ENCODE results near the gene KCNE3. TPM values are rescaled to one million over a fixed set of nuclear protein-coding genes. Genes with fewer than 3 reads are reported as not detected.

KCNE3 gene
- polyA plus RNA-seq, 1 donor, result 33.1 TPM

DNA sequence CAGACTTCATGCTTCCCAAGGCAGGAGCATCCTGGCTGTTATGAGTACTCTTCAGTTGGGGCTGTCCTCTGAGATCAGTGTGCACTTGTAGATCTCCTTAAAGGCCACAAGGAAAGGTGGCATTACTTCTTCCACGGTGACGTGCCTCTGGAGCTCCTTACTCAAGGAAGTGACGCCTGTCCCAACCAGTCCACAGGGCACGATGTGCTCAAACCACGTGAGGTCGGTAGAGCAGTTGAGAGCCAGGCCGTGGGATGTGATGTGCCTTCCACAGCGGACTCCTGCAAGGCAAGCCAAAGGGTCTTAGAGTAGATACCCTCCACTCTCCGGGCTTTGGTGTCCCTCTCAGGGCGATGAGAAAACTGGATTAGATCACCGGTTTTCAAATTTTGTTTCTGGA is 24.7 kb upstream of the KCNE3 start:
- no peaks in the 10 kb centered on the region for H3K36me3 ChIP-seq (ENCODE audit: control insufficient read depth, insufficient read depth, low read length)
- DNase-seq, result no peak
- no peak overlapping the region for H3K27ac ChIP-seq (ENCODE audit: low read length)
- peaks cover 2% of the 10 kb centered on the region for H3K4me1 ChIP-seq (ENCODE audit: control insufficient read depth, insufficient read depth, low read length)
- no peak overlapping the region for H3K4me3 ChIP-seq (ENCODE audit: low read length)
- no peaks in the 10 kb centered on the region for H3K27me3 ChIP-seq (ENCODE audit: control insufficient read depth, insufficient read depth, low read length)
- H3K9me3 ChIP-seq (ENCODE audit: control insufficient read depth, low read depth, low read length), result no peaks in the 10 kb centered on the region
- no CpG with 5 or more reads among the region's 11 CpGs for WGBS (ENCODE audit: insufficient coverage, low lambda C conversion rate)

DNA sequence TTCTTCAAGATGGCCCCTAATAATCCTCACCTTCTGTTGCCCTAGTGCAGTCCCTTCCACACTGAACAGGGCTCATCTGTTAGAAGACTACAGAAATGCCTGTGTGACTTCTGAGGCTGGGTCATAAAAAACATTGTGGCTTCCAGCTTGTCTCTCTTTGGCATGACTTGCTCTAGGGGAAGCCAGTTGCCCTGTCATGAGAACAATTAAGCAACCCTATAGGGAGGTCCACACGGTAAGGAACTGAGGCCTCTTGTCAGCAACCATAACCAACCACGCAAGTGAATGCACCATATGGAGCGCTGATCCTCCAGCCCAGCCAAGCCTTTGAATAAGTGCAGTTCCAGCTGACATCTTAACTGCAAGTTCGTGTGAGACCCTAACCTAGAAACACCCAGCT is 23.6 kb upstream of the KCNE3 start:
- no peaks in the 10 kb centered on the region for H3K9me3 ChIP-seq (ENCODE audit: control insufficient read depth, low read depth, low read length)
- no peaks in the 10 kb centered on the region for H3K27me3 ChIP-seq (ENCODE audit: control insufficient read depth, insufficient read depth, low read length)
- H3K4me3 ChIP-seq (ENCODE audit: low read length), result no peak overlapping the region
- no peaks in the 10 kb centered on the region for H3K36me3 ChIP-seq (ENCODE audit: control insufficient read depth, insufficient read depth, low read length)
- peaks cover 2% of the 10 kb centered on the region for H3K4me1 ChIP-seq (ENCODE audit: control insufficient read depth, insufficient read depth, low read length)
- WGBS (ENCODE audit: insufficient coverage, low lambda C conversion rate), result no CpG with 5 or more reads among the region's 4 CpGs
- no peak for DNase-seq
- no peak overlapping the region for H3K27ac ChIP-seq (ENCODE audit: low read length)

- H3K9me3 ChIP-seq (ENCODE audit: control insufficient read depth, low read depth, low read length), result no peaks in the 10 kb centered on the region
- no CpG with 5 or more reads among the region's 1 CpG for WGBS (ENCODE audit: insufficient coverage, low lambda C conversion rate)
- H3K27me3 ChIP-seq (ENCODE audit: control insufficient read depth, insufficient read depth, low read length), result no peaks in the 10 kb centered on the region
- no peak overlapping the region for H3K27ac ChIP-seq (ENCODE audit: low read length)
- DNase-seq, result no peak
- H3K4me1 ChIP-seq (ENCODE audit: control insufficient read depth, insufficient read depth, low read length), result peaks cover 2% of the 10 kb centered on the region
- H3K4me3 ChIP-seq (ENCODE audit: low read length), result no peak overlapping the region
- H3K36me3 ChIP-seq (ENCODE audit: control insufficient read depth, insufficient read depth, low read length), result no peaks in the 10 kb centered on the region
These were observed 20.5 kb upstream of the KCNE3 start for GRCh38 chr11:74487875-74488274.

DNA sequence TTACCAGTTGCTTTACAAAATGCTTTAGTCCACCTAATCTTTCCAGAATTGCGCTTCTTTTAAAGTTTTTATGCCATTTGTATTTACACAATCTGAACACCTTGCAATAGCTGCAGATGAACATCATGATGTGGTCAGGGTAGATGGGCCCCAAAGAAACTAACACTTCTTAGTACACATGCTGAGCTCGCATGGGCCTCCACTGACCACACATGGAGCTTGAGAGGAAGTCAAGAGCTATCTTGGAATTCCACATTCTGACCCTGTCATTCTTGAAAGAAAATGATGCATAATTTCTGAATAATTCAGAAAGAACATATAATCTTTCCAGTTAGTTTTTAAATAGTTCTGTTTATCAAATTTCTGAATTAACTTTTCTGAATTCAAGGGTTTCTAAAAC is 18.5 kb upstream of the KCNE3 start:
- WGBS (ENCODE audit: insufficient coverage, low lambda C conversion rate), result no CpG with 5 or more reads among the region's 2 CpGs
- no peak for DNase-seq
- Histone ChIP-seq H3K27ac (ENCODE audit: low read length) (no peak overlapping the region), H3K4me3 (ENCODE audit: low read length) (no peak overlapping the region), H3K4me1 (ENCODE audit: control insufficient read depth, insufficient read depth, low read length) (no peaks in the 10 kb centered on the region), H3K9me3 (ENCODE audit: control insufficient read depth, low read depth, low read length) (no peaks in the 10 kb centered on the region), H3K27me3 (ENCODE audit: control insufficient read depth, insufficient read depth, low read length) (no peaks in the 10 kb centered on the region), H3K36me3 (ENCODE audit: control insufficient read depth, insufficient read depth, low read length) (no peaks in the 10 kb centered on the region)

DNA sequence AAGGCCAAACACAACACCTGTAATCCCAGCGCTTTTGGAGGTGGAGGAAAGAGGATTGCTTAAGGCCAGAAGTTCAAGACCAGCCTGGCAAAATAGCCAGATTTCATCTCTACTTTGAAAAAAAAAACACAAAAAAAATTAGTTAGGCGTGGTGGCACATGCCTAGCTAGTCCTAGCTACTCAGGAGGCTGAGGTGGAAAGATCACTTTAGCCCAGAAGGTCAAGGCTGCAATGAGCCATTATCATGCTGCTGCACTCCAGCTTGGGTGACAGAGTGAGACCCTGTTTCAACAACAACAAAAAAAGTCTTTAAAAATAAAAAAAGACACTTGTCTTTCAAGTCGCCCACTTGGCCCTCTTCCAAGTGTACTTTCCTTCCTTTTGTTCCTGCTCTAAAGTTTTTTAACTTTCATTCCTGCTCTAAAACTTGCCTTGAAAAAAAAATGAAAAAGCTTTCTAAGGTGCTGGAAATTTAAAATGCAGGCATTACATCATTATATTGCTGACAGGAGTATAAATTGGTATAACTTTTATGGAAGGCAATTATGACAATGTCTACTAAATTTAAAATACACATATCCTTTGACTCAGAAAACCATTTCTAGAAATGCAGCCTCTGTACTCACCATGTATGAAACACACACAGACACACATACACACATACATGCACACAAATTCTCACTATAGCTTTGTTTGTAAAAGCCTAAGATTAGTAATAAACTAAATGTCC is 13.5 kb upstream of the KCNE3 start:
- no peak overlapping the region for H3K4me3 ChIP-seq (ENCODE audit: low read length)
- H3K27ac ChIP-seq (ENCODE audit: low read length), result no peak overlapping the region
- no peaks in the 10 kb centered on the region for H3K9me3 ChIP-seq (ENCODE audit: control insufficient read depth, low read depth, low read length)
- no peak for DNase-seq
- 9% methylated on average over 1 of the region's 3 CpGs for whole genome bisulfite sequencing (ENCODE audit: insufficient coverage, low lambda C conversion rate)
- no peaks in the 10 kb centered on the region for H3K4me1 ChIP-seq (ENCODE audit: control insufficient read depth, insufficient read depth, low read length)
- H3K27me3 ChIP-seq (ENCODE audit: control insufficient read depth, insufficient read depth, low read length), result no peaks in the 10 kb centered on the region
- no peaks in the 10 kb centered on the region for H3K36me3 ChIP-seq (ENCODE audit: control insufficient read depth, insufficient read depth, low read length)

GRCh38 chr11:74479732-74480123 is 12.4 kb upstream of the KCNE3 start:
- H3K27me3 ChIP-seq (ENCODE audit: control insufficient read depth, insufficient read depth, low read length), result no peaks in the 10 kb centered on the region
- H3K4me3 ChIP-seq (ENCODE audit: low read length), result no peak overlapping the region
- DNase-seq, result no peak
- WGBS (ENCODE audit: insufficient coverage, low lambda C conversion rate), result 20% methylated on average over 1 of the region's 1 CpG
- H3K27ac ChIP-seq (ENCODE audit: low read length), result no peak overlapping the region
- H3K9me3 ChIP-seq (ENCODE audit: control insufficient read depth, low read depth, low read length), result no peaks in the 10 kb centered on the region
- no peaks in the 10 kb centered on the region for H3K36me3 ChIP-seq (ENCODE audit: control insufficient read depth, insufficient read depth, low read length)
- no peaks in the 10 kb centered on the region for H3K4me1 ChIP-seq (ENCODE audit: control insufficient read depth, insufficient read depth, low read length)

DNA sequence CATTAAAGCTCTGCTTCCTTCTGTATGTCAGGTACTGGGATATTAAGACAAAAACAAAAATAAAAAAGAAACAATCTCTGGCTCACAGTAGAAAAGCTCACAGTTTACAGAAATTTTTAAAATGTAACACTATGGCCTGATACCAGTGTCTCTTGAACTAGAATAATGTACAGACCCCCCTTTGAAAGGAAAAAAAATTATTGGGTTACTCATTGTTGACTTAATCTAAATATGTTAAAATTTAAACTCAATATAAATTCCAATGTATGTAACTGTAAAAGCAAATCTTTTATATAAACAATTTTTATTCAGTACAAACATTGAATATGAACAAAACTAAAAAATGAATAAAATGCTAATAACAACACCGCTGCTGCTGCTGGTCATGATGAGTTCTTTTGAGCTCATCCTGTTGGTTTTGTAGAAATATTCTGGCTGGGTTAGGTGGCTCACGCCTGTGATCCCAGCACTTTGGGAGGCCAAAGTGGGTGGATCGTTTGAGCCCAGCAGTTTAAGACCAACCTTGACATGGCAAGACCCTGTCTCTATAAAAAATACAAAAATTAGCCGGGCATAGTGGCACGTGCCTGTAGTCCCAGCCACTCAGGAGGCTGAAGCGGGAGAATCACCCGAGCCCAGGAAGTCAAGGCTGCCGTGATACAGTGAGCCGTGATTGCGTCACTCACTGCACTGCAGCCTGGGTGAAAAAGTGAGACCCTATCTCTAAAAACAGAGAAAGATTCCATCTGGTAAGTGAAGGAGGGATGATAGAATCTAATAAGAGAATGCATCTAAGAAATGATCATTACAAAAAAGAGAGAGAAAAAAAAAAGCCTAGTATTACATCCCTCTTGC is 11.8 kb upstream of the KCNE3 start:
- WGBS (ENCODE audit: insufficient coverage, low lambda C conversion rate), result no CpG with 5 or more reads among the region's 10 CpGs
- Histone ChIP-seq H3K36me3 (ENCODE audit: control insufficient read depth, insufficient read depth, low read length) (no peaks in the 10 kb centered on the region), H3K27ac (ENCODE audit: low read length) (no peak overlapping the region), H3K4me3 (ENCODE audit: low read length) (no peak overlapping the region), H3K4me1 (ENCODE audit: control insufficient read depth, insufficient read depth, low read length) (no peaks in the 10 kb centered on the region), H3K9me3 (ENCODE audit: control insufficient read depth, low read depth, low read length) (no peaks in the 10 kb centered on the region), H3K27me3 (ENCODE audit: control insufficient read depth, insufficient read depth, low read length) (no peaks in the 10 kb centered on the region)
- no peak for DNase-seq

- no CpG with 5 or more reads among the region's 2 CpGs for WGBS (ENCODE audit: insufficient coverage, low lambda C conversion rate)
These were observed 9.2 kb upstream of the KCNE3 start for GRCh38 chr11:74476536-74476935.

DNA sequence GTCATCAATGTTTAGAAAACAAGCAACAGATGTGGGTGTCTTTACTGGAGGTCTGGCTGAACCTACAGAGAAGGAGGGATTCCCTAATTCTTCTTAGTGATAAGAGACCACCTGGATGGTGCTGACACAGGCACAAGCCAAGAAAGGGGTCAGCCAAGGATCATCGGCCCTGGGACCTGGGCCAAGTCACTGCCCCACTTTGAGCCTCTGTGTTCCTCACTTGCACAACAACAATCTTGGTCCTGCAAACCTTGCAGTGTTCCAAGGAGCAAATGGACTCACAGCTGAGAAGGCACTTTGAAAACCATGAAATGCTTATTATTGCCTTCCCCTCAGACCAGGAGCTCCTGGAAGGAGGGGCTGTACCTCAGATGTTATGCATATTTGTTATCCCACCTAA is 7.0 kb upstream of the KCNE3 start:
- no peaks in the 10 kb centered on the region for H3K36me3 ChIP-seq (ENCODE audit: control insufficient read depth, insufficient read depth, low read length)
- no peaks in the 10 kb centered on the region for H3K27me3 ChIP-seq (ENCODE audit: control insufficient read depth, insufficient read depth, low read length)
- no peak overlapping the region for H3K4me3 ChIP-seq (ENCODE audit: low read length)
- no peaks in the 10 kb centered on the region for H3K9me3 ChIP-seq (ENCODE audit: control insufficient read depth, low read depth, low read length)
- WGBS (ENCODE audit: insufficient coverage, low lambda C conversion rate), result no CpG with 5 or more reads among the region's 1 CpG
- DNase-seq, result no peak
- no peak overlapping the region for H3K27ac ChIP-seq (ENCODE audit: low read length)
- H3K4me1 ChIP-seq (ENCODE audit: control insufficient read depth, insufficient read depth, low read length), result no peaks in the 10 kb centered on the region

More at GRCh38 chr11:74476536-74476935, 9.2 kb upstream of the KCNE3 start:
- H3K9me3 ChIP-seq (ENCODE audit: control insufficient read depth, low read depth, low read length), result no peaks in the 10 kb centered on the region
- H3K4me1 ChIP-seq (ENCODE audit: control insufficient read depth, insufficient read depth, low read length), result no peaks in the 10 kb centered on the region
- H3K27ac ChIP-seq (ENCODE audit: low read length), result no peak overlapping the region
- no peak for DNase-seq
- H3K36me3 ChIP-seq (ENCODE audit: control insufficient read depth, insufficient read depth, low read length), result no peaks in the 10 kb centered on the region
- H3K27me3 ChIP-seq (ENCODE audit: control insufficient read depth, insufficient read depth, low read length), result no peaks in the 10 kb centered on the region
- H3K4me3 ChIP-seq (ENCODE audit: low read length), result no peak overlapping the region

DNA sequence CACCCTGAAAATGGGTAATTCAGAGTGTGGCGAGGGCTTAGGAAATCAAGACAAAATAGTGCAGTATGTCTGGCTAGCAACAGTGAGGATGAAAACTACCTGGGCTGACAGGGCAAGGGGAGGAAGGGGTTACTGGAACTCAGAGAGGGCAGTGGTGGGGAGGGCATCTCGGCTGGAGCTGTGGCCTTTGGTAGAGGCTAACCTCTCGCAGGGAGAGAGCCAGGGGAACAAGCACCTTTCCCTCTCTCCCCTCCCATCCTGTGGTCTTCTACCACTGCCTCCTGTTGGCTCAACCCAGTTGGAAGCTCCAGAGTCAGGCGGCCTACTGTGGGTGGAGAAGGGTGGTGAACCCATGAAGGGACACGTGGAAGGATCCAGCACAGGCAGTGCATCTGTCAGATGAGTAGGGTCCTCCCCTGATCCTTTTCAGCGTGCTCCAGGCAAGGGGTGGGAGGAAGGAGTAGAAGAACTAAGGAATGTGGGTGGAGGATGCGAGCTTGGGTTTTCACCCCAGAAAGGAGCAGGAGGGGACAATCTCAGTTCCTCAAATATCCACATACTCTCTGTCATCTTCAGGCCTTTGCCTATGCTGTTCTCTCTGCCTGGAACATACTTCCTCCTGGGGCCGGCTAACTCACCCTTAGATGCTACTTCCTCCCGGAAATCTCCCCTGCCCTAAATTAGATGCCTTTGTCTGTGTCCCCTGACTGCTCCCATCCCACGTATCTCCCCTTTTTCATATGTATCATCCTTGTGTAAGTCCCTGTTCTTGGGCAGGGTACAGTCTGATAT is 6.2 kb upstream of the KCNE3 start:
- H3K4me3 ChIP-seq (ENCODE audit: low read length), result no peak overlapping the region
- H3K27ac ChIP-seq (ENCODE audit: low read length), result no peak overlapping the region
- H3K4me1 ChIP-seq (ENCODE audit: control insufficient read depth, insufficient read depth, low read length), result no peaks in the 10 kb centered on the region
- no peaks in the 10 kb centered on the region for H3K27me3 ChIP-seq (ENCODE audit: control insufficient read depth, insufficient read depth, low read length)
- H3K36me3 ChIP-seq (ENCODE audit: control insufficient read depth, insufficient read depth, low read length), result no peaks in the 10 kb centered on the region
- no peaks in the 10 kb centered on the region for H3K9me3 ChIP-seq (ENCODE audit: control insufficient read depth, low read depth, low read length)
- WGBS (ENCODE audit: insufficient coverage, low lambda C conversion rate), result no CpG with 5 or more reads among the region's 10 CpGs
- DNase-seq, result no peak

All from large intestine (tissue), 3 donors.